Choroid plexus epithelial cell (primary cell): ENCODE data around the gene STARD13.

Experiments used
- DNase-seq: peaks from one replicate; pipeline ENCODE4 v3.0.0-alpha.2; 2010; ENCODE audit warnings: low read depth
- H3K4me3 ChIP-seq: 2 replicates; pipeline ENCODE4 v1.5.1; 2011; ENCODE audit warnings: low read depth, mild to moderate bottlenecking, control low read depth, low read length, moderate library complexity
- CTCF ChIP-seq: conservative IDR thresholded peaks from 2 replicates; pipeline ENCODE4 v1.5.1; 2011; ENCODE audit warnings: low read depth, mild to moderate bottlenecking, control low read depth, inconsistent platforms, low read length, moderate library complexity

Gene STARD13

GRCh38 chr13:33204130-33204927 lies 81.2 kb downstream of the STARD13 start:
- TF ChIP-seq CTCF, result no peak
- H3K4me3 ChIP-seq, result peak overlapping the region; percentile 57
- DNase-seq, result peak; percentile 94

GRCh38 chr13:33202644-33203169 lies 82.8 kb downstream of the STARD13 start:
- no peak for DNase-seq
- H3K4me3 ChIP-seq, result no peak overlapping the region
- no peak for TF ChIP-seq CTCF

- DNase-seq, result no peak
- H3K4me3 ChIP-seq, result no peak overlapping the region
- no peak for TF ChIP-seq CTCF
These were observed 83.9 kb downstream of the STARD13 start for GRCh38 chr13:33201659-33202058.

GRCh38 chr13:33199289-33199850 lies 86.2 kb downstream of the STARD13 start:
- DNase-seq, result no peak
- no peak overlapping the region for H3K4me3 ChIP-seq
- TF ChIP-seq CTCF, result no peak

- DNase-seq, result no peak
- TF ChIP-seq CTCF, result no peak
- H3K4me3 ChIP-seq, result no peak overlapping the region
These were observed 88.0 kb downstream of the STARD13 start for GRCh38 chr13:33197541-33197971.

- no peak for TF ChIP-seq CTCF
- no peak for DNase-seq
- no peak overlapping the region for H3K4me3 ChIP-seq
These were observed 88.8 kb downstream of the STARD13 start for GRCh38 chr13:33196767-33197166.
